SK-N-SH (cell line): ENCODE data around the gene RAD21L1. TPM values are rescaled to one million over a fixed set of nuclear protein-coding genes. Genes with fewer than 3 reads are reported as not detected.

Experiments used
- CTCF ChIA-PET: fragments of 300-600, 350-600 bp; formaldehyde crosslinking; extraction: SDS; loops from one replicate; lab custom pipeline; 2021; lab: Yijun Ruan, JAX
- POLR2A ChIA-PET: fragments of 350-600 bp; sonication (Branson Sonifier 250); formaldehyde crosslinking; extraction: SDS; loops from one replicate; lab custom pipeline; 2020; ENCODE audit warnings: antibody characterized with exemption, inconsistent platforms; lab: Yijun Ruan, JAX
- DNase-seq: peaks from one replicate; pipeline ENCODE4 v3.0.0; 2012
- H2AFZ ChIP-seq: fragments of 200-600 bp; sonication (generic); 2 replicates; pipeline ENCODE4 v1.8.1; 2016; ENCODE audit warnings: antibody characterized with exemption, mild to moderate bottlenecking, low read depth
- H3F3A ChIP-seq: fragments of 200-600 bp; sonication (generic); replicated peaks from 2 replicates; pipeline ENCODE3; 2016; ENCODE audit warnings: antibody characterized with exemption, mild to moderate bottlenecking; ENCODE audit not compliant: insufficient read depth
- H3K27ac ChIP-seq, 2 experiments: fragments of 200-500 bp in 1 of 2; fragments of 200-600 bp in 1 of 2; sonication (Bioruptor generic) in 1 of 2; sonication (generic), shearing (Covaris generic) in 1 of 2; 2 replicates each; pipeline versions ENCODE4 v1.5.1 to v1.6.1; 2014 to 2016; ENCODE audit warnings: low read depth in 2 of 2, inconsistent platforms in 1 of 2, low read length in 1 of 2, mild to moderate bottlenecking in 1 of 2, mixed read lengths in 1 of 2
- H3K27me3 ChIP-seq: fragments of 200-600 bp; sonication (generic), shearing (Covaris generic); 2 replicates; pipeline ENCODE4 v1.6.1; 2016; ENCODE audit warnings: mixed run types; ENCODE audit not compliant: insufficient read depth
- H3K36me3 ChIP-seq, 2 experiments: fragments of 200-500 bp in 1 of 2; fragments of 200-600 bp in 1 of 2; sonication (Bioruptor generic) in 1 of 2; sonication (generic) in 1 of 2; replicated peaks in 1 of 2; 2 replicates each; pipeline versions ENCODE3 to v1.5.1; 2014 to 2016; ENCODE audit warnings: low read length in 1 of 2, mild to moderate bottlenecking in 1 of 2; ENCODE audit not compliant: insufficient read depth in 2 of 2, control insufficient read depth in 1 of 2
- H3K4me1 ChIP-seq, 2 experiments: fragments of 200-500 bp in 1 of 2; fragments of 200-600 bp in 1 of 2; sonication (Bioruptor generic) in 1 of 2; sonication (generic), shearing (Covaris generic) in 1 of 2; 2 replicates each; pipeline versions ENCODE4 v1.5.1 to v1.6.1; 2014 to 2016; ENCODE audit warnings: low read depth in 1 of 2, low read length in 1 of 2, mixed run types in 1 of 2; ENCODE audit not compliant: insufficient read depth in 2 of 2, control insufficient read depth in 1 of 2
- H3K4me2 ChIP-seq: fragments of 200-600 bp; sonication (generic), shearing (Covaris generic); 2 replicates; pipeline ENCODE4 v1.6.1; 2017; ENCODE audit warnings: mixed run types
- H3K4me3 ChIP-seq, 2 experiments: fragments of 200-500 bp in 1 of 2; fragments of 200-600 bp in 1 of 2; sonication (Bioruptor generic) in 1 of 2; sonication (generic), shearing (Covaris generic) in 1 of 2; 2 replicates each; pipeline versions ENCODE4 v1.5.1 to v1.8.1; 2014 to 2016; ENCODE audit warnings: low read depth in 2 of 2, inconsistent platforms in 1 of 2, low read length in 1 of 2, mild to moderate bottlenecking in 1 of 2, mixed read lengths in 1 of 2, moderate library complexity in 1 of 2
- H3K79me2 ChIP-seq: fragments of 200-600 bp; sonication (generic); 2 replicates; pipeline ENCODE4 v1.8.1; 2017; ENCODE audit warnings: mild to moderate bottlenecking; ENCODE audit not compliant: insufficient read depth
- H3K9ac ChIP-seq: fragments of 200-600 bp; sonication (generic); 2 replicates; pipeline ENCODE4 v1.6.1; 2017; ENCODE audit warnings: mixed run types
- H3K9me2 ChIP-seq: fragments of 200-600 bp; sonication (generic); 2 replicates; pipeline ENCODE4 v1.6.1; 2017; ENCODE audit warnings: mixed run types
- H3K9me3 ChIP-seq: fragments of 200-600 bp; sonication (generic); 2 replicates; pipeline ENCODE4 v1.6.1; 2017; ENCODE audit warnings: mixed run types, mild to moderate bottlenecking, moderate library complexity
- H4K20me1 ChIP-seq: fragments of 200-600 bp; sonication (generic); 2 replicates; pipeline ENCODE4 v1.6.1; 2017; ENCODE audit warnings: mild to moderate bottlenecking, mixed run types; ENCODE audit not compliant: insufficient read depth
- FOSL2 ChIP-seq: IDR thresholded peaks from 2 replicates; pipeline ENCODE4 v1.4.0; 2012; ENCODE audit warnings: low read depth, mild to moderate bottlenecking, moderate library complexity, borderline replicate concordance
- FOXJ3 ChIP-seq: sonication (generic); formaldehyde crosslinking; IDR thresholded peaks from 2 replicates; pipeline ENCODE4 v1.5.1; 2020; ENCODE audit warnings: mild to moderate bottlenecking, missing genetic modification reagents
- IRF3 ChIP-seq: fragments of 150-350 bp; IDR thresholded peaks from 2 replicates; pipeline ENCODE4 v1.6.1; 2016; ENCODE audit warnings: mild to moderate bottlenecking, low read depth, low read length
- NFIC ChIP-seq: IDR thresholded peaks from 2 replicates; pipeline ENCODE4 v1.4.0; 2012; ENCODE audit warnings: borderline replicate concordance
- RAD21 ChIP-seq: IDR thresholded peaks from 2 replicates; pipeline ENCODE4 v1.6.1; 2012; ENCODE audit warnings: mild to moderate bottlenecking, low read length
- RFX5 ChIP-seq: IDR thresholded peaks from 2 replicates; pipeline ENCODE4 v1.6.1; 2012; ENCODE audit warnings: mild to moderate bottlenecking, improper control_type of control experiment, low read length
- TAF1 ChIP-seq: IDR thresholded peaks from 2 replicates; pipeline ENCODE4 v1.6.1; 2012; ENCODE audit warnings: low read depth, mild to moderate bottlenecking, low read length, moderate library complexity, borderline replicate concordance
- YY1 ChIP-seq: IDR thresholded peaks from 2 replicates; pipeline ENCODE4 v1.4.0; 2012; ENCODE audit warnings: low read depth, mild to moderate bottlenecking
- WGBS: methylation state at CpG from one replicate; pipeline ENCODE4 v1.1.6; 2017; ENCODE audit warnings: low lambda C conversion rate; 5-methylcytosine and 5-hydroxymethylcytosine counted together
- polyA plus RNA-seq, 3 experiments: library from polyadenylated mRNA; depleted of rRNA; stranded (reverse); fragments of >200 nt; gene quantifications; 2 replicates each; pipeline ENCODE4 v1.2.3, GENCODE V29; 2012

The RAD21L1 gene
- polyA plus RNA-seq, 1 of the 3 experiments (the other 2 are of a cell fraction) = 0.03 TPM

DNA sequence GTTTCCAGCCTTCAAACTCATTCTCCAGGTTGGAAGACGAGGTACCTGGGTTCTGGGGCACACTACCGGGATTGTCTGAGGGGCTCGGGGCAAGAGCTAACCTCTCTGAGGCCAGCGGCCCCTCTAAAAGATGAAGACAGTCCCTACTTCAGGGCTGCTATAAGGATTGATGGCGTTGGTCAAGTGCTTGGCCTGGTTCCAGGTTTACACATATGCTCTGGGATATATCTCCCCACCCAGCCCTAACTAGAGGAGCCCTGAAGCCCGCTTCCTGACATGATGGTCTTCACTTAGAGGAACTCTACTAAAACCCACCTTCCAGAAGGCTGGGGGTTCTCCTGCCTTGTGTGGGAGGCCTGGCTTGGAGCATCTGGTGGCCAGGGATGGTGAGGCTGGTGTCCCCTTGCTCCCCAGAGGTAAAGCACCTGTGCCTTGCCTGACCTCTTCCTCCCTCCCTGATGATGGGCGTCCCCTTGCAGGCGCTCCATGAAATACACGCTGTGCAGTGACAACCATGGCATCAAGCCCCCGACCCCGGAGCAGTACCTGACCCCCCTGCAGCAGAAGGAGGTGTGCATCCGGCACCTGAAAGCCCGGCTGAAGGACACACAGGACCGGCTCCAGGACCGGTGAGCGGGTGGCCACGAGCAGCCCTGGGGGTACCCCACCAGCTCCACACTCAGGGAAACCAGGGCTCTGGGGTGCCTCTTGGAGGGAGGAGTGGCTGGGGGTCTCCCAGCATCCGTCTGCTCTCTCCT lies 74.4 kb downstream of the RAD21L1 start (continued):
- TF ChIP-seq IRF3 = no peak
- no peak for TF ChIP-seq TAF1
- no peak for TF ChIP-seq RFX5
- TF ChIP-seq YY1 = no peak

DNA sequence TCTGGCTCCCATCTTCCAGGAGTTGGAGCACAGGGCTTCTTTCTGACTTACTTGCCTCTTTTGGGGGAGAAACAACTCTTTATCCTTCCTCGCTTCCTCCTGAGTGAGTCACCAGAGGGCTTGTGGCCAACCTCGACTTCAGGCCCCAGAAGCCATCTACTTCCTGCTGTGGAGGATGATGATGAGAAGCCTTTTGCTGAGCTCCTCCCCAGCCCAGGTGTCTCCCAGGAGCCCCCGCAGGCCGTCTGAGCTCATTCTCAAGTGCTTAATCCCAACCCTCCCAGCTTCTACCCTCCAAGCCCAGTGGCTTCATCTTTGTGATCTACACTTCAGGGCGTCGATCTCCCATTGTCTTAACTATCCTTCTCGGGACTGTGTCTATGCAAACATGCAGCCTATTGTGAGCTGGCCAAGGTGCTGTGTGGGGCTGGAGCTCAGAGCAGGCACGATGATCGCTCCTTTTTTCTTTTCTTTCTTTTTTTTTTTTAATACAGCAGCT lies 75.2 kb downstream of the RAD21L1 start:
- no peaks in the 10 kb centered on the region for H3K27me3 ChIP-seq
- peaks cover 0 to 13% of the 10 kb centered on the region in 2 experiments for H3K36me3 ChIP-seq
- H3K4me3 ChIP-seq = no peak overlapping the region
- H3F3A ChIP-seq = no peaks in the 10 kb centered on the region
- H3K9ac ChIP-seq = no peak overlapping the region
- H4K20me1 ChIP-seq = no peaks in the 10 kb centered on the region
- H3K27ac ChIP-seq = no peak overlapping the region
- no peak for DNase-seq
- TF ChIP-seq FOSL2 (peak; percentile 46), RAD21 (no peak), NFIC (peak; percentile 45; the same call in 1 of the 2 replicates), YY1 (no peak)
- TF ChIP-seq, all 33 proteins: peak for 2
- Histone ChIP-seq H2AFZ (no peak overlapping the region), H3K79me2 (no peaks in the 10 kb centered on the region), H3K9me2 (no peaks in the 10 kb centered on the region), H3K4me1 (peaks cover 0 to 4% of the 10 kb centered on the region in 2 experiments; a peak in 1 of 4 replicates), H3K4me2 (0 out of 2 replicates have a peak overlapping the region, but pooled peaks have one; percentile 1), H3K9me3 (no peaks in the 10 kb centered on the region)
- WGBS = 81% methylated on average over 9 of the region's 9 CpGs
- ChIA-PET POLR2A (no interaction called here), CTCF (interaction anchor here (1.1 to 1.3 kb wide), 3 partner anchors 12 to 193 kb away, joined by 3 read pairs; no protein-coding TSS in a partner anchor)

DNA sequence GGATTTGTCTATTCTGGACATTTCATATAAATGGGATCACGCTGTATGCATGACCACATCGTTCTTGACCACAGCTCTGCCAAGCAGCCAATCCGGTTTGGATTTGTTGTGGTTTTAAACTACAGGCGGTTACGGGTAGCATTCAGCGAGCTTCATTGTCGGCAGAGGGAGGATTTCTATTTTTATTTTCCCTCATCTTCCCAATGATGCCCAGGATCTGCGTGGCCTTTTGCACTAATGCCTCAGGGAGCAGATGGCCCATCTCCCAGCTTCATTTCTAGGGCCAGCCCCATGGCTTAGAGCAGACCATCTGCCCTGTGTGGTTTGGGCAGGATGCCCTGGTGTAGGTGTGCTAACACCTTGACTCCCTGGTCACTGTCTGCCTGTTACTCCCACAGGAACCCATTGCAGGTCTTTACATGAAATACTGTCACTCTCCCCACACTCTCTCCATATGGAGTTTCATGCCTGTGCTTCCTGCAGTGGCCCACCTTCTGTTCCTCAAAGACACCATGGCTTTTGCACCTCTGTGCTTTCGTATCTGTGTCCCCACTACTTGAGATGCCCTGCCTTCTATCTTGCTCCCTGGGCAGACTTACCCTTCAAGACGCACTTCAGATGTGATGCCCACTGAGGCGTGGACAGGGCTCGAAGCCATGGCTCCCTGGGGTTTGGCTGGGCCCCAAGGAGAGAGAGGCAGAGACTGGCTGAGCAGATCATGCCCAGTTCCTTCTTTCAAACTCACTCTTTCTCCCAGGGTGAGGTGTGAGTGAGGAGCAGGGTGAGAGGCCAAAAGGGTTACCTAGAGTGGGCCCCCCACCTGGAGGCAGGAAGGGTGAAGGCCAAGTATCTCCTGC lies 77.1 kb downstream of the RAD21L1 start:
- H3K9me3 ChIP-seq = no peaks in the 10 kb centered on the region
- peaks cover 0 to 7% of the 10 kb centered on the region in 2 experiments for H3K36me3 ChIP-seq
- no peaks in the 10 kb centered on the region for H3K27me3 ChIP-seq
- H3K27ac ChIP-seq = no peak overlapping the region
- no peak overlapping the region for H3K9ac ChIP-seq
- ChIA-PET CTCF (interaction anchor here (1.7 kb wide), 1 partner anchor 10 kb away, joined by 8 read pairs; no protein-coding TSS in a partner anchor), POLR2A (no interaction called here)
- no peaks in the 10 kb centered on the region for H3K79me2 ChIP-seq
- WGBS = 87% methylated on average over 12 of the region's 12 CpGs
- H3K4me1 ChIP-seq = peaks cover 0 to 4% of the 10 kb centered on the region in 2 experiments; a peak in 1 of 4 replicates
- no peaks in the 10 kb centered on the region for H3F3A ChIP-seq
- H3K4me3 ChIP-seq = no peak overlapping the region
- H4K20me1 ChIP-seq = no peaks in the 10 kb centered on the region
- no peak for DNase-seq
- no peaks in the 10 kb centered on the region for H3K9me2 ChIP-seq
- H3K4me2 ChIP-seq = no peak overlapping the region
- H2AFZ ChIP-seq = no peak overlapping the region
- TF ChIP-seq FOXJ3 (CRISPR knock-in tag) (no peak), TAF1 (no peak)
